Measurements from ENCODE around the gene DDX21.
"Not testable (repeated sequence)": the region's sequence is repeated elsewhere in the genome, so short reads cannot be mapped to it uniquely, and the experiment has no call there.

Gene DDX21

DNA sequence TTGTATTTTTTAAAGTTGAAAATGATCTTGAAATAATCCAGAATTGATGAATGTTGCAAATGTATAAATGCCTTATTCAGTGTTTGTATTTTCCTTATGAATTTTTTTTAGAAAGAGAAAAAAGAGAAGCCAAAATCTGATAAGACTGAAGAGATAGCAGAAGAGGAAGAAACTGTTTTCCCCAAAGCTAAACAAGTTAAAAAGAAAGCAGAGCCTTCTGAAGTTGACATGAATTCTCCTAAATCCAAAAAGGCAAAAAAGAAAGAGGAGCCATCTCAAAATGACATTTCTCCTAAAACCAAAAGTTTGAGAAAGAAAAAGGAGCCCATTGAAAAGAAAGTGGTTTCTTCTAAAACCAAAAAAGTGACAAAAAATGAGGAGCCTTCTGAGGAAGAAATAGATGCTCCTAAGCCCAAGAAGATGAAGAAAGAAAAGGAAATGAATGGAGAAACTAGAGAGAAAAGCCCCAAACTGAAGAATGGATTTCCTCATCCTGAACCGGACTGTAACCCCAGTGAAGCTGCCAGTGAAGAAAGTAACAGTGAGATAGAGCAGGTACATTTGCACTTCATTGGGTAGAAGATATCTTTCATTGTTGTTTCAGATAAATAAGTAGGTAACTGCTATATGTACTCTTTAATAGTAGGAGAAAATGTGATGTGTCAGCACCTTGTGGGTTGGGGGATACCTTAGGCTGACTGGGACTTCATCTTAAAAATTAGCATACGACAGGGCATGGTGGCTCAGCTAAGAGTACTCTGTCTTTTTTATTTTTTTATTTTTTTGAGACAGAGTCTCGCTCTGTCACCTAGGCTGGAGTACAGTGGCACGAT lies 3.9 kb downstream of the DDX21 start:
- no peak overlapping the region for H3K4me3 ChIP-seq (replicated peaks; ENCODE audit: low read depth, low read length)
- TF ChIP-seq, protein P1, sequence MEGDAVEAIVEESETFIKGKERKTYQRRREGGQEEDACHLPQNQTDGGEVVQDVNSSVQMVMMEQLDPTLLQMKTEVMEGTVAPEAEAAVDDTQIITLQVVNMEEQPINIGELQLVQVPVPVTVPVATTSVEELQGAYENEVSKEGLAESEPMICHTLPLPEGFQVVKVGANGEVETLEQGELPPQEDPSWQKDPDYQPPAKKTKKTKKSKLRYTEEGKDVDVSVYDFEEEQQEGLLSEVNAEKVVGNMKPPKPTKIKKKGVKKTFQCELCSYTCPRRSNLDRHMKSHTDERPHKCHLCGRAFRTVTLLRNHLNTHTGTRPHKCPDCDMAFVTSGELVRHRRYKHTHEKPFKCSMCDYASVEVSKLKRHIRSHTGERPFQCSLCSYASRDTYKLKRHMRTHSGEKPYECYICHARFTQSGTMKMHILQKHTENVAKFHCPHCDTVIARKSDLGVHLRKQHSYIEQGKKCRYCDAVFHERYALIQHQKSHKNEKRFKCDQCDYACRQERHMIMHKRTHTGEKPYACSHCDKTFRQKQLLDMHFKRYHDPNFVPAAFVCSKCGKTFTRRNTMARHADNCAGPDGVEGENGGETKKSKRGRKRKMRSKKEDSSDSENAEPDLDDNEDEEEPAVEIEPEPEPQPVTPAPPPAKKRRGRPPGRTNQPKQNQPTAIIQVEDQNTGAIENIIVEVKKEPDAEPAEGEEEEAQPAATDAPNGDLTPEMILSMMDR (IDR thresholded peaks at IDR 0.05; ENCODE audit: low read length, missing control alignments): no peak
- DNase-seq (ENCODE audit: low read depth): no peak

GRCh38 chr10:68963151-68963550 lies 7.2 kb downstream of the DDX21 start:
- TF ChIP-seq, protein P1 (IDR thresholded peaks at IDR 0.05; ENCODE audit: low read length, missing control alignments): no peak
- DNase-seq (ENCODE audit: low read depth): no peak
- no peak overlapping the region for H3K4me3 ChIP-seq (replicated peaks; ENCODE audit: low read depth, low read length)

- DNase-seq (ENCODE audit: low read depth): no peak
- TF ChIP-seq, protein P1 (IDR thresholded peaks at IDR 0.05; ENCODE audit: low read length, missing control alignments): no peak
- no peak overlapping the region for H3K4me3 ChIP-seq (replicated peaks; ENCODE audit: low read depth, low read length)
These were observed 18.0 kb downstream of the DDX21 start for GRCh38 chr10:68973975-68974374.

DNA sequence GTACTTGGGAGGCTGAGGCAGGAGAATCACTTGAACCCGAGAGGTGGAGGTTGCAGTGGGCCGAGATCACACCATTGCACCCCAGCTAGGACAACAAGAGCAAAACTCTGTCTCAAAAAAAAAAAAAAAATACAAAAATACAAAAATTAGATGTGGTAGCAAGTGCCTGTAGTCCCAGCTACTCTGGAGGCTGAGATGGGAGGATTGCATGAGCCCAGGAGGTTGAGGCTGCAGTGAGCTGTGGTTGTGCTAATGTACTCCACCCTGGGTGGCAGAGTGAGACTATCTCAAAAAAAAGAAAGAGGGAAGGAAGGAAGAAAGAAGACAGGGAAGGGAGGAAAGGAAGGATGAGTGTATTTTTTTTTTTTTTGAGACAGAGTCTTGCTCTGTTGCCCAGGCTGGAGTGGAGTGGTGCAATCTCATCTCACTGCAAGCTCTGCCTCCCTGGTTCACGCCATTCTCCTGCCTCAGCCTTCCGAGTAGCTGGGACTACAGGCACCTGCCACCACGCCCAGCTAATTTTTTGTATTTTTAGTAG lies 20.0 kb downstream of the DDX21 start:
- not testable (repeated sequence) for H3K4me3 ChIP-seq (replicated peaks; ENCODE audit: low read depth, low read length); DNase-seq (ENCODE audit: low read depth)

- DNase-seq (ENCODE audit: low read depth); H3K4me3 ChIP-seq (replicated peaks; ENCODE audit: low read depth, low read length): not testable (repeated sequence)
These were observed 23.8 kb downstream of the DDX21 start for GRCh38 chr10:68979738-68980137.

- TF ChIP-seq, protein P1 (IDR thresholded peaks at IDR 0.05; ENCODE audit: low read length, missing control alignments): peak; percentile 38
- no peak overlapping the region for H3K4me3 ChIP-seq (replicated peaks; ENCODE audit: low read depth, low read length)
- peak; percentile 25 for DNase-seq (ENCODE audit: low read depth)
These were observed 25.1 kb downstream of the DDX21 start for GRCh38 chr10:68981074-68981473.

DNA sequence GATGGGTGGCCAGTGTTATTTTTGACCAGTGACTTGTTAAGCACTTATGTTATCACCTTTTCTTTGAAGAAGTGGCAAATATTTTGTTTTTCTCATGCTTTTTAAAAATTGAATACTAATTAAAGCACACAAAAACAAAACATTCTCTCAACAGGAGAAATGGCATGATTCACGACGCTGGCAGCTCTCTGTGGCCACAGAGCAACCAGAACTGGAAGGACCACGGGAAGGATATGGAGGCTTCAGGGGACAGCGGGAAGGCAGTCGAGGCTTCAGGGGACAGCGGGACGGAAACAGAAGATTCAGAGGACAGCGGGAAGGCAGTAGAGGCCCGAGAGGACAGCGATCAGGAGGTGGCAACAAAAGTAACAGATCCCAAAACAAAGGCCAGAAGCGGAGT lies 26.4 kb downstream of the DDX21 start:
- DNase-seq (ENCODE audit: low read depth): no peak
- TF ChIP-seq, protein P1 (IDR thresholded peaks at IDR 0.05; ENCODE audit: low read length, missing control alignments): no peak
- H3K4me3 ChIP-seq (replicated peaks; ENCODE audit: low read depth, low read length): no peak overlapping the region

GRCh38 chr10:68987611-68988010 lies 31.6 kb downstream of the DDX21 start:
- TF ChIP-seq, protein P1 (IDR thresholded peaks at IDR 0.05; ENCODE audit: low read length, missing control alignments): no peak
- H3K4me3 ChIP-seq (replicated peaks; ENCODE audit: low read depth, low read length): no peak overlapping the region

More at GRCh38 chr10:68987611-68988010, 31.6 kb downstream of the DDX21 start:
- no peak for DNase-seq (ENCODE audit: low read depth)
